ENCODE measurements around the gene DIS3L.
"Not testable (repeated sequence)": the region's sequence is repeated elsewhere in the genome, so short reads cannot be mapped to it uniquely, and the experiment has no call there.

The DIS3L gene

DNA sequence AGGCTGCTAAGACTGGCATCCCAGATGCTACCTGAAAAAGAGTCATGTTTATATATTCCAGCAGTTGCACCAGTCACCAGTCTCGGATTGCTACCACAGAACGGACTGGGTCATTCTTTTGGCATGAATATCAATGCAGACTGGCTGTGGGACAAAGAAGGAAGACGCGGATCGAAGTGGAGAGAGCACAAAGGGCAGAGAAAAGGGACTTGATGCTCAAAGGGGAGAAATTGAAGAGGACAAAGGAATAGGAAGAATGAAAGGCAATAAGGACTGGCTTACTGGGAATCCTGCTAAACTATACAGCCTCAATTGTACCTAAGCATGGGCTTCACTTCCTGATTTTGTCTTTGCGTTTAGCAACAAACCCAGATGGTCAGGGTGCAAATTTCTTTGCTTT is 15.3 kb upstream of the DIS3L start:
- no peak for DNase-seq

DNA sequence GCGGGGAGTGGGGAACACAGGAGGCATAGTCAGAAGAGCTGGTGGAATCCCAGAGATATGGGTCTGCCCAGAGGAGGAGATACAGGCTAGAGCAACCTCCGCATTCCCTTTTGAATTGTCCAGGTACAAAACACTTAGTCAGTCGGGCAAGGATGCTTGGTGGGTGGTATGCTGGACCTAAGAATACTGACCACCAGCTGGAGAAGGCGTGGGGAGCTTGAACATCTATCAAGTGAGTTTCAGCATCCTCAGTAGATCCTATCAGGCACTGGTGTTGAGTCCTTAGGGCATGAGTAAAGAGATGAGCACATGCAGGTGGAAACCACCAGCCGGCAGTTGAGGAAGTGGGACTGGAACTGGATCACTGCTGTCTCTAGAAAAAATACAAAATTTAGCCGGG is 14.7 kb upstream of the DIS3L start:
- no peak for DNase-seq

DNA sequence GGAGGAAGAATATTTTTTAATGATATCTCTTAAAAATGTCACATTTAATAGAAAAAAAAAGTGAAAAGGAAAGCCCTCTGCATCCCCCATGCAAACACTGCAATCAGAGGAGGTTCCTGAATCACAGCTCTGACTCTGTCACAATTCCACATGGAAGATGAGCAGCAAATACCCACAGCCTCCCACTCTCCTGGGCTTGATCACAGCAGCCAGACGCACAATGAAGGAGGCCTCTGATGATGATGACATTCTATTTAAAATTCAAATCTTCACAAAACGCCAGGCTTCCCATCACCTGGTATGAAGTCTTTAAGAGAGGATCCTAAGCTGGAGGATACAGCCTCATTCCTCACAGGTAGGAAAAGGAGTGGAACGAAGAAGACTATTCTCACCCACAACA is 9.1 kb upstream of the DIS3L start:
- no peak for DNase-seq

DNA sequence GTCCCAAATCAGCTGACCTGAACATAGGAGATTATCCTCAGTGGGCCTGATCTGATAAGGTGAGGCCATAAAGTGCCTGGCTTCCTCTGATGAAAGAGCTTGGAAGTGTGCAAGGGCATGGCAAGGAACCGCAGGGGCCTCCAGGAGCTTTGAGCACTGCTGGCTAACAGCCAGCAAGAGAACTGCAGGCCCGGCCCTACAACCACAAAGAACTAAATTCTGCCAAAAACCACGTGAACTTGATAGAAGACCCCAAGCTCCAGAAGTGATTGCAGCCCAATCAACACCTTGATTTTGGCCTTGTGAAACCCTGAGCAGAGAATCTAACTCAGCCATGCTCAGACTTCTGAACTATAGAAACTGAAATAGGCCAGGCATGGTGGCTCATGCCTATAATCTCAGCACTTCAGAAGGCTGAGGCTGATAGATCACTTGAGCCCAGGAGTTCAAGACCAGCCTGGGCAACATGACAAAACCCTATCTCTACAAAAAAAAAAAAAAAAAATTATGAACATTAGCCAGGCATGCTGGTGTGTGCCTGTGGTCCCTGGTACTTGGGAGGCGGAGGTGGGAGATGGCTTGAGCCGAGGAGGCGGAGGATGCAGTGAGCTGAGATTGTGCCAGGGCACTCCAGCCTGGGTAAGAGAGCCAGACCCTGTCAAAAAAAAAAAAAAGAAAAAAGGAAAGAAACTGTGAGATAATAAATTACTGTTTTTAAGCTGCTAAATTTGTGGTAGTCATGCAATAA is 7.7 kb upstream of the DIS3L start:
- peak in 1 of 2 experiments; percentile 1 for DNase-seq

DNA sequence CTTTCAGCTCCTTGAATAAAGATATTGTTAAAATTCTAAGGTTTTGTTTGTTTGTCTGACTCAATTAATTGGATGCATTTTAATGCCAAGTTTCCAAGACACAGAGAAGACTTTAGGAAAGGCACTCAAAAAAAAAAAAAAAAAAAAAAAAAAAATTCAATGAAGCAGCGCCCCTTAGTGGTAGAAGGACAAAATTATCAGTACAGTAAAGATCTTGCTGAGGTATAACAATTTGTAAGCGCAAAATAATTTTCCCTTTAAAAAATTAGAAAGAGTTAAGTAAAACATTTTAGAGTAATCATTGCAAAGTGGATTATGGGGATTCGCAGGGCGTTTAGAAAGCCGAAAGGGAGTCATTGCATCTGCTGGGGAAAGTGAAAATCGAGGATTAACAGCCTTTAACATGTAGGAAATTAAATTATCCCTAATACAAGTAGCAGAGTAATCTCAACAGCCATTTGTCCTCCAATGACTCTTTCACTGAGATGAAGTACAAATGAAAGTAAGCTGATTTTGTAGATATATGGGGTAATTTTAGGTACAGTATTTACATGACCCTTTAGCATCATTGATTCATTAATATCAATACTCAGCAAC is 5.8 kb upstream of the DIS3L start:
- peak; percentile 58 to 64 for DNase-seq

DNA sequence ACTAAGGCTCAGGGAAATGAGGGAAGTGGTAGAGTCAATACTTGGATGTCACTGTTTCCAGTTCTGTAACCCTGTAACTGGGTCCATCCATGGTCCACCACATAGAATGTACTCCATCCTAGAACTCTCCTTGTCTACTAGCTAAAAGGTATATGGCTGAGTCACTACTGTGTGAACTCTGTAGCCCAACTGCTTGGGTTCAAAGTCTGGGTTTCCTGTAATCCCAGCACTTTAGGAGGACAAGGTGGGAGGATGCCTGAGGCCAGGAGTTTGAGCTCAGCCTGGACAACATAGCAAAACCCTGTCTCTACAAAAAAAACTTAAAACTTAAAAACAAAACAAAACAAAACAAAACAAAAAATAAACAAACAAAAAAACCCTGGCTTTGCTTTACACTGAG is 5.3 kb upstream of the DIS3L start:
- no peak for DNase-seq

DNA sequence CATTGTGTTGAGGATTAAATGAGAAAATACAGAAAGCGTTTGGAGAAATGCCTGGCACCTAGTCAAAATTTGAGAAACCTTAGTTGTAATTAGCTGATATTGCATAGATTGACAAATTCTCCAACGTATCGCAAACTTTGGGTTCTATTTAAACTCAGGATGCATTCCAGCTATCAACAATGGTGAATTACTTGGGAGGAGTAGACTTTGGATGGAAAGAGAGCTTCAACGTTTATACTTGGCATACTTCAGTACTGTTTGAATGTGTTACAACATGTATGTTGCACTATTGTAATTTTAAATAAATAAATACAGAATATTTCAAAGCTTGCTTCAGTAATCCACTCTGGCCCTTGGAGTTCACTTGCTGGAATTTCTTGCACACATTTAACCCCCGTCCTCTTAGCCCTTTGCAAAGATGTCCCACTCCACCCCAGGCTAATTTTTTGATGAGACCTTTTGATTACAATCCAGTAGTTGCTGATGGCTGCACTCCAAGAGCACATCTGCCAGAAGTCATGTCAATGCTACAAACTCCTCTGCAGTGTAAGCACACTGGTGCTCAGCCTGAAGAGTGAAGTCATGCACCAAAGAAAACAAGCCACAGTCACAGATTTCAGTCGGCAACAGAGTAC is 4.7 kb upstream of the DIS3L start:
- no peak for DNase-seq

DNA sequence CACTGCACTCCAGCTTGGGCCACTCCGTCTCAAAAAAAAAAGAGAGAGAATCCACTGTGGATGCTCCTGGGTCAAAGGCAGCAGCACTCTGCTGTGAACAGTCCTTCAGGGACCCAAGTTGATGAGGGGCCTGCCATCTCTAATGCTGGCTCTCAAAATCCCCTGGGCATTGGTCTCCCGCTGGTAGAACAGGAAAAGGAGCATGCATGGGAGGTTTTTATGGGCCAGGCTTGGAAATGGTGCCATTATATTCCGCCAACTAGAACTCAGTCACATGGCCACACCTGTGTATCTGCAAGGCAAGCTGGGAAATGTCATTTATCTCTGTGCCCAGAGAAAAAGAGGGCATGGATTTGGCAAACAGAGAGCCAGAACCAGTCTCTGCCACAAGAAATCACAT is 3.4 kb upstream of the DIS3L start:
- DNase-seq: no peak

DNA sequence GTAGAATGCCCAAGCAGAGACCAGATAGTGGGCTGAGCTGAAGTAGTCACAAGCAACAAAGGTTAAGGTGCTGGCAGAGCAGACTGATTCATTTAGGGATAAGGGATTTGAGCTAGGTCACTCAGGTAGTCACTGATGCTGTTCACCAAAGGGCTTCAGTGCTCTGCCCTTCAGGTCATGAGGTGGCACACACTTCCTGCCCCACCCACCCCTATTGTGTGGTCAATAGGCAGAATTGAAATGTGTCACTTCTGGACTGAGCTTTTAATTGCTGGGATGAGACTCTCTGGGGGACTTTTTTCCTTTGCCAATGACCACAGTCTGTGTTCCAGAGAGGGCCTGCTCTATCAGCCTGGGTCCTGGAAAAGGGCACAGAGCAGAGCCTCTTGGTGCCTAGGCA is 2.9 kb upstream of the DIS3L start:
- no peak for DNase-seq

DNA sequence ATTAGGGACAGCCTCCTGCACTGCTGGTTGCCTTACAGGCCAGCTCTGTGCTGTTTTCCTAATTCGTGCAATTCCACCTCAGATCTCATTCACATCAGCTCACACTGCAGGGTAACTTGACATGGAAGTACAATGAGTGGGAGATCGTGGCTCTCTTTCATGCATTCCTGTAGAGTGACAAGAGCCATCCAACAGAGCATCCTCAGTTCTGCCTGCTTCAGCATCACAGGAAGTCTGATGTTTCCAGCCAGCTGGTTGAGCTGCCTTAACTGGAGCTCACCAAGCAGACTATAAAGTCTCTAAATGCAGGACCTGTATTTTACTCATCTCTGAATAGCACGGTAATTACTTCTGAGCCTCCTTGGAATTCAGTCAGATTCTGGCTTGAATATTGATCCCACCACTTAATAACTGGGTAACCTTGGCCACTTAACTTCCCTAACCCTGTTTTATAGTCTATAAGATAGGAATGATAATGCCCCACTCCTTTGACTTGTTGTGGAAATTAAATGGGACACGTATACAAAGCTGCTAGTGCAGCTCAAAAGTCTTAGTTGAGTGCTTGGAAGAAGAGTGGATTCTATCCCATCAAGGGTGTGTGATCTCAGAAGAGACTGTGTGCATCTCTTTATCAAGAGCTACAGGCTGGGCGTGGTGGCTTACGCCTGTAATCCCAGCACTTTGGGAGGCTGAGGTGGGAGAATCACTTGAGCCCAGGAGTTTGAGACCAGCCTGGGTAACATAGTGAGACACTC is 1.4 kb upstream of the DIS3L start:
- no peak for DNase-seq

DNA sequence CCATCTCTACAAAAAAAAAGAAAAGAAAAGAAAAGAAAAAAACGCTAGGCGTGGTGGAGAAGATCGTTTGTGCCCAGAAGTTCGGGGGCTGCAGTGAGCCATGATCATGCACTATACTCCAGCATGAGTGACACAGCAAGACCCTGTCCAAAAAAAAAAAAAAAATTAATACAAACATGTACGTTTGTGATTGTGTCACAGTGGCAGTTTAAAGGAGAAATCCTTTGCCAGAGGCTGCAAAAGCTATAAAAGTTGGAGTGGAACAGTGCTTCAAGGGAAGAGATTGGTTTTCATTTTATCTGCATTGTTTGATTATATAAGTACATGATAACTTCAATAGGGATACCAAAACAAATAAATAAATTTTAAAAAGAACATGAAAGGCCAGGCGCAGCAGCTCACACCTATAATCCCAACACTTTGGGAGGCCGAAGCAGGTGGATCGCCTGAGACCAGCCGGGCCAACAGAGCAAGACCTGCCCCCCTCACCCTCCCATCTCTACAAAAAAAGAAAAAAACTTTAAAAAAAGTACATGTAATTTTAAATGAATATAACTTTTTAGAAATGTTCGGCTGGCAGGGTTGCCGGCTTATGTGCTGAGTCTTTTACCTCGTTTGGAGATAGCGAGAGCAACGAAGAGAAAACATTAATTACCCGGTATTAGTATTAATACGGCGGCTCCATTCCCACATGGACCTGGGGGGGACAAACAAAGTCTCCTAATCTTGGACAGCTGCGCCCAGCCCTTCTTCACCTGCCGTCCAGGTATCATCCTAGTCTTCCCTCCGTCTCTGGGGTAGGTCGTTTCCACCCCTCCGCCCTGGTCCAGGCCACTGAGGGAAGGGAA is 573 bp upstream of the DIS3L start:
- DNase-seq: no peak

DNA sequence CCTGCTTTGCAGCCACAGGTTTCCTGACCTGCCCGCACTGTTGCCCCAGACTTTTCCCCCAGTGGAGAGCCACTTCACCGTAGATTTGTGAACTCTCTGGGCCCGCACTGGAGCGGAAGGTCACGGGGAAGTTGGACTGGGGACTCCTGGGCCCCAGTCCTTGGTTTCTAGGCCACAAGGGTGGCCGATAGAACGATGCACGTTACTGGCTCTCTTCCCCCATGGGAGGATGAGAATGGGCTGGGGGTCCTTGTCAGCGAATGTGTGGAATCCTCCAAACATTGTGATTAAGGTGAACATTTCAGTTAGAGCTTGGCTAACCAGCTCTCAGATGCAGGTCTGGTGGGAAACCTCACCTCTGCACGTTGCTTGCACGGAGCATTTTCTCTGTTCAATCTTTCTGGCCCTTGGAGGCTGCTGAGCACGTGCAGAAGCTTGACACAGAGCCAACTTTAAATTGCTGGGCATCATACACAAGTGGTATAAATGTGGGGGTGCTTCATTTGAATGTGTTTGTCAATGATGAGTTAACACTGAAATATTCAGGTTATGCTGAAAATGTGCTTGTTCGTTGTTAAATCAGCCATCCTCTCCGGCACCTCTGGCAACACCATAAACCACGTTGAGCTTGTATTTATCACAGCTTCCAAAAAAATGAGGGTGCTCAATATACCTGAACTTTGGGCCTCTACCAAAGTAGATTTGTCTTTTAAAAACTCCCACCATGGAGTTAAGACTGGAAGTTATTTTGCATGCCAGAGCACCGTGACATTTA is 976 bp downstream of the DIS3L start:
- DNase-seq: peak in 1 of 2 experiments; percentile 28

DNA sequence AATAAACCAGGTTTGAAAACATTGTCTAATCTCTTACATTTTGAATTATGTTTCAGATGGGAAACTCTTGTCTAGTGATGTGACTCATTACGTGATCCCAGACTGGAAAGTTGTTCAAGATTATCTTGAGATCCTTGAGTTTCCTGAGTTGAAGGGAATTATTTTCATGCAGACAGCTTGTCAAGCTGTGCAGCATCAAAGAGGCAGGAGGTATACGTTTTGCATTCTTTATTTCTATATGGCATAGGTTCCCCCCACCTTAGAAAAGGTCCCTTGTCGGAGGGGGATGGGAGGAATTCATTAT is 1.5 kb downstream of the DIS3L start:
- no peak for DNase-seq

DNA sequence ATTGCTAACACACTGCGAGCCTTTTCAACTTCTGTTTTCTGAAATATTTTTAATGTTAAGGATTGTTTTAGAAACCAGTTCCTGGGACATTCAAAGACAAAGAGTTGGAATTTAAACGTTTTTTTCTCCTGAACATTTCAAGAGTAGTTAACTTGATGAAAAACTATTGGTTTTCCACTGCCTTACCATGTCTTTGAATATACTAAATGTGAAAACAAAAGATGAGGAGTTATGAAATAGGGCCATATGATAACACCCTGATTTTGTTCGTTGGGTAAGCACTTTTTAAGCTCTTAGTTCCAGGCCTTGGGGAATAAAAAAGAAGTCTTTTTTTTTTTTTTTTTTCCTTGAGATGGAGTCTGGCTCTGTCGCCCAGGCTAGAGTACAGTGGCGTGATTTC is 2.8 kb downstream of the DIS3L start:
- DNase-seq: no peak

DNA sequence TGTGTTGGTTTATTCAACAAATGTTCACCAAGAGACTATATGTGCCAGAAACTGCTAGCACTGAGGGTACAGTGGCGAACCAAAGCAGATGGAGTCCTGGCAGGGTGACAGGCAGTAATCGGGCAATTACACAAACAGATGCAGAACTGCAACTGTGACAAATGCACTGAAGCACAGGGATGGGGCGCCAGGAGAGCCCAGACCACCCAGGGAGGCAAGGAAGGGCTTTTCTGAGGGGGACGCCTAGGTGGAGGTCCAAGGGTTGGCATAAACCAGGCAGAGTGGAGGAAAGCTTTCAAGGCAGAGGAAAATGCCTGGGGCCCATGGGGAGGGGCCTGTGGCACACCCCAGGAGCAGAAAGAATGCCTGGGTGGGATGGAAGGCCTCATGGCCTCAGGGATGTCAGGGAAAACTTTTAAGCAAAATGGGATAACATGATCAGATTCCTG is 5.5 kb downstream of the DIS3L start:
- DNase-seq: peak; percentile 28 to 72

DNA sequence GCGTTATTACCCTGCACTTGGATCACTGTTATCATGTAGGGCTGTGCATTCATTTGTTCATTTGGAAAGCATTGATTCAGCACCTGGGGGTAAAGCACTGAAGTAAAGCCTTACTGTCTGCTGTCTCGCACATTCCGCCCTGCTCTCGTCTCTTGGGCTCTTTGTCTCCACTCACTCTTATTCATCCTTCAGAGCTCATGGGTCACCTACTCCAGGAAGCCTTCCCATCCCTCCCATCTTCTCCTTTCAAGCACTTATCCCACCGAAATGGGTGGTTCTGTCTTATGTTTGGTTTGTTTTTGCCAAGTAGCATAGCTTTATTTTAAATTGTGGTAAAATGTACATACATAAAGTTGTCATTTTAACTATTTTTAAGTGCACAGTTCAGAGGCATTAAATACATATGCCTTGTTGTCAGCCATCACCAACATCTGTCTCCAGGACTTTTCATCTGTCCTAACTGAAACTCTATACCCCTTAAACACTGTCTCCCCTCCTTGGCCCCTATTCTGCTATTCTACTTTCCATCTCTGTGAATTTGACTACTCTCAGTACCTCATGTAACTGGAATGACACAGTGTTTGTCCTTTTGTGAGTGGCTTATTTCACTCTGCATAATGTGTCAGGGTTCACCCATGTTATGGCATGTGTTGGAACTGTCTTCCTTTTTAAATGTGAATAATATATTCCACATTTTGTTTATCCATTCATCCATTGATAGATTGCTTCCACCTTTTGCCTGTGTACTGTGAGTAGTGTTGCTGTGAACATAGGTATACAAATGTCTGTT is 9.3 kb downstream of the DIS3L start:
- no peak for DNase-seq

DNA sequence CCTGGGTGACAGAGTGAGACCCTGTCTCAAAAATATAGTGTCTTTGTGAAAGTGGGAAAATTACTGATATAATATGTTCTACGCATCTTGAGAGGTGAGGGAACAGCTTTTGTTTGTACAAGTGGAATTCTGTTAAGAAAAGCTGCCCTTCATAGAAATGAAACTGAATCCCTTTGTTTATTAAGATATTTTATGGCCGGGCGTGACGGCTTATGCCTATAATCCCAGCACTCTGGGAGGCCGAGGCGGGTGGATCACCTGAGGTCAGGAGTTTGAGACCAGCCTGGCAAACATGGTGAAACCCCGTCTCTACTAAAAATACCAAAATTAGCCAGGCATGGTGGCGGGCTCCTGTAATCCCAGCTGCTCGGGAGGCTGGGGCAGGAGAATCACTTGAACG is 11.1 kb downstream of the DIS3L start:
- not testable (repeated sequence) for DNase-seq

DNA sequence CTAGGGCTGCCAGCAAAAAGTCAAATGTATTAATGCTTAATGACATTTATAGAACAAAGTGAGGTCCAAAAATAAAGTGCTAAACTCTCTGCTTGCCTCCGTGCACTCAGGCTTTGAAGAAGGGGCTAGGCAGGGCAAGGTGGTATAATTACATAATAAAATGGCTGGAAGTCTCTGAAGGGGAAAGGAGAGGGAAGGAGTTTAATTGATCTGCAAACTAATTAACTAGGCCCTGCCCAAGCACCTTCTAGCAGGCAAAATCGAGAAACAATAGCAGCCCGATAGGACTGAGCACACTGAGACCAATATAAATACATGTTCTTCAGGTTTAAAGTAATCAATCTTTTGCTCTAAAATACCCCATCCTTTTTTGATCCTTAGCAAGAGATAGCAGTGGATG is 13.0 kb downstream of the DIS3L start:
- no peak for DNase-seq

DNA sequence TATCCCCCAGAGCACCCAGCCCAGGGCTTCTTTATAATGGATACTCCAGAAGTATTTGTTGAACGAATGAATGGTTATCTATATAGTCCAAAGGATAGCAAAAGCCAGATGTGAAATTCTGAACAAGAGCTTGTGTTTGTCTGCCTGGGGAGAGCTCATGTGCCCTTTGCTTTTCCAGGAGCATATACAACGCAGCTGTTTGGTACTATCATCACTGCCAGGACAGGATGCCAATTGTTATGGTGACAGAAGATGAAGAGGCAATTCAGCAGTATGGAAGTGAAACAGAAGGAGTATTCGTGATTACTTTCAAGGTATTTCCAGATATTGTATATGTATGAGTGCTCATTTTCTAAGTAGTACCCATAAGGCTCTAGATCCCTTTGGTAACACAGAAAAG is 15.2 kb downstream of the DIS3L start:
- DNase-seq: no peak

DNA sequence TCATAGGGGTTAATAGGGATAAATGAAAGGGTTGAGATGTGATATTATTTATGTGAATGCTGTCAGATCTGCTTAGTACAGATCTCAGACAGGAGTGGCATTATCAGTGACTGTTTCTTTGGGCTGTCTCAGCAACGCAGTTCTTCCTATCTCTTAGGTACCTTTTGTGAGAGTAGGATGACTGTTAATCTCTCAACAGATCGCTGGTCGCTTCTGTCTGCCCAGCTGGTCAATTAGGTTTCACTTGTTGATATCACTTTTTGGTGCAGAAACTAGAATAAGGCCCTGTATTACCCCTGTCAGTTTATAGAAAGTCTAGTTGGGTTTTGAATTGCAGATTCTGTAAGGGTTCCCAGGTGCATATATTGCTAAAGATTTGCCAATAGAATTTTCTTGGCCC is 16.5 kb downstream of the DIS3L start:
- DNase-seq: no peak

DNA sequence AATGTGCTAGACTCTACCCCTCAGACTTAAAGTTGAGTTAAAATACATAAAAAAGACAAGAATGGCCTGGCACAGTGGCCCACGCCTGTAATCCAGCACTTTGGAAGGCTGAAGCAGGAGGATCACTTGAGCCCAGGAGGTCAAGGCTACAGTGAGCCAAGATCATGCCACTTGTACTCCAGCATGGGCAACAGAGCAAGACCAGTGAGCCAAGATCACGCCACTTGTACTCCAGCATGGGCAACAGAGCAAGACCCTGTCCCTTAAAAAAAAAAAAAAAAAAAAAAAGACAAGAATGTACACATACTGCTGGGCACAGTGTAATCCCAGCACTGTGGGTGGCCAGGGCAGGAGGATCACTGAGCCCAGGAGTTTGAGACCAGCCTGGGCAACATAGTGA is 17.4 kb downstream of the DIS3L start:
- DNase-seq: no peak

Data from NCI-H446 (cell line).